HepG2 (cell line): ENCODE results near the gene WBP1. TPM values are rescaled to one million over a fixed set of nuclear protein-coding genes. Genes with fewer than 3 reads are reported as not detected.

Experiments
- GATAD2A ChIP-seq: IDR thresholded peaks from 2 replicates; pipeline ENCODE4 v1.6.1; 2016
- KLF11 ChIP-seq: IDR thresholded peaks from 2 replicates; pipeline ENCODE4 v1.6.1; 2016; ENCODE audit warnings: missing compliant biosample characterization
- KLF6 ChIP-seq: IDR thresholded peaks from 2 replicates; pipeline ENCODE4 v1.8.0; 2016; ENCODE audit warnings: missing biosample characterization, missing genetic modification reagents
- KMT2A ChIP-seq: sonication (generic); formaldehyde crosslinking; IDR thresholded peaks from 2 replicates; pipeline ENCODE4 v1.4.0; 2020; ENCODE audit warnings: missing genetic modification reagents
- MEF2D ChIP-seq: sonication (generic); formaldehyde crosslinking; IDR thresholded peaks from 2 replicates; pipeline ENCODE4 v1.5.1; 2020; ENCODE audit warnings: mild to moderate bottlenecking, missing genetic modification reagents
- NCOA1 ChIP-seq: sonication (generic); formaldehyde crosslinking; IDR thresholded peaks from 2 replicates; pipeline ENCODE4 v1.9.0; 2021; ENCODE audit warnings: missing genetic modification reagents
- NR2F6 ChIP-seq, 2 experiments: IDR thresholded peaks; 2 replicates each; pipeline ENCODE4 v1.6.1; 2016; ENCODE audit warnings: antibody characterized with exemption in 1 of 2, mild to moderate bottlenecking in 1 of 2
- PREB ChIP-seq: sonication (generic); formaldehyde crosslinking; IDR thresholded peaks from 2 replicates; pipeline ENCODE4 v1.4.0; 2020; ENCODE audit warnings: missing genetic modification reagents
- RBM22 ChIP-seq: fragments of 200-400 bp; formaldehyde crosslinking; optimal IDR thresholded peaks from 2 replicates; pipeline ENCODE3; 2017; ENCODE audit warnings: mild to moderate bottlenecking, low read length, moderate library complexity
- U2AF2 ChIP-seq: fragments of 200-400 bp; formaldehyde crosslinking; IDR thresholded peaks from 2 replicates; pipeline ENCODE4 v1.6.1; 2017; ENCODE audit warnings: low read depth, mild to moderate bottlenecking, low read length
- ZBTB26 ChIP-seq: IDR thresholded peaks from 2 replicates; pipeline ENCODE4 v1.6.1; 2016; ENCODE audit warnings: missing compliant biosample characterization, missing genetic modification reagents, borderline replicate concordance
- ZFP91 ChIP-seq: sonication (generic); formaldehyde crosslinking; IDR thresholded peaks from 2 replicates; pipeline ENCODE4 v1.9.0; 2022; ENCODE audit warnings: missing genetic modification reagents, mild to moderate bottlenecking, borderline replicate concordance
- ZNF407 ChIP-seq: sonication (generic); formaldehyde crosslinking; IDR thresholded peaks from one replicate; pipeline ENCODE4 v1.5.1; 2020; ENCODE audit warnings: mild to moderate bottlenecking, missing genetic modification reagents; ENCODE audit errors: not compliant biosample characterization
- ZNF552 ChIP-seq: sonication (generic); formaldehyde crosslinking; IDR thresholded peaks from 2 replicates; pipeline ENCODE4 v1.9.0; 2022; ENCODE audit warnings: missing genetic modification reagents, mild to moderate bottlenecking, borderline replicate concordance
- ZNF580 ChIP-seq: IDR thresholded peaks from 2 replicates; pipeline ENCODE4 v1.6.1; 2016; ENCODE audit warnings: low read depth, borderline replicate concordance
- ZNF879 ChIP-seq: sonication (generic); formaldehyde crosslinking; IDR thresholded peaks from 2 replicates; pipeline ENCODE4 v1.8.1; 2023; ENCODE audit warnings: missing genetic modification reagents
- polyA plus RNA-seq, 8 experiments: library from polyadenylated mRNA; depleted of rRNA in 3 of 8; stranded (reverse) in 7 of 8; unstranded in 1 of 8; fragments of >200 nt; fragmentation: Illumina TruSeq in 4 of 8; extraction: Trizol in 4 of 8; gene quantifications; 2 replicates each; pipeline versions ENCODE4 v1.2.1 to v1.2.3, GENCODE V29; 2011 to 2016; ENCODE audit warnings: low read depth in 4 of 8, missing spikeins in 1 of 8, mixed read lengths in 1 of 8; ENCODE audit not compliant: insufficient read depth in 1 of 8
- total RNA-seq, 5 experiments: library from RNA; depleted of rRNA; stranded (reverse); fragments of >200 nt; fragmentation: Illumina TruSeq; extraction: Trizol; gene quantifications; 2 replicates each; pipeline ENCODE4 v1.2.3, GENCODE V29; 2016; ENCODE audit warnings: low read depth in 1 of 5

Gene WBP1
- total and polyA plus RNA-seq, 2 of the 13 experiments (the other 11 are each of a cell fraction or from before 2014, with no cell fraction given), result 38.8 to 85.7 TPM

GRCh38 chr2:74440378-74441169 is 17.7 kb upstream of the WBP1 start (continued):
- TF ChIP-seq GATAD2A (CRISPR knock-in tag) (peak; percentile 99), PREB (CRISPR knock-in tag) (0 out of 2 replicates have a peak, but pooled peaks have one; percentile 51), NR2F6 (IDR thresholded peaks at IDR 0.05) (no peak; the same call in none of the 2 replicates), NR2F6 (CRISPR knock-in tag; IDR thresholded peaks at IDR 0.05) (peak; percentile 80), ZNF552 (CRISPR knock-in tag) (peak; percentile 89), NCOA1 (CRISPR knock-in tag) (peak; percentile 94), ZNF879 (CRISPR knock-in tag) (peak; percentile 65; the same call in 1 of the 2 replicates), RBM22 (peak; percentile 66), ZBTB26 (CRISPR knock-in tag) (no peak), ZNF407 (CRISPR knock-in tag) (peak; percentile 95), KLF6 (CRISPR knock-in tag) (peak; percentile 82; the same call in 1 of the 2 replicates), MEF2D (peak; percentile 68), ZFP91 (CRISPR knock-in tag) (peak; percentile 87; the same call in 1 of the 2 replicates), KLF11 (peak; percentile 74), U2AF2 (peak; percentile 40; the same call in 1 of the 2 replicates), KMT2A (CRISPR knock-in tag) (peak; percentile 73; the same call in 1 of the 2 replicates), ZNF580 (CRISPR knock-in tag) (peak; percentile 67; the same call in 1 of the 2 replicates)
